GM12872 (cell line): ENCODE measurements around the gene RASGRF1.

Experiments used
- TF ChIP-seq, protein P1 (sequence below): IDR thresholded peaks from 3 replicates; pipeline ENCODE4 v1.5.1; 2011; ENCODE audit warnings: low read depth, mild to moderate bottlenecking, low read length, moderate library complexity; ENCODE audit not compliant: insufficient read depth

RASGRF1 gene

DNA sequence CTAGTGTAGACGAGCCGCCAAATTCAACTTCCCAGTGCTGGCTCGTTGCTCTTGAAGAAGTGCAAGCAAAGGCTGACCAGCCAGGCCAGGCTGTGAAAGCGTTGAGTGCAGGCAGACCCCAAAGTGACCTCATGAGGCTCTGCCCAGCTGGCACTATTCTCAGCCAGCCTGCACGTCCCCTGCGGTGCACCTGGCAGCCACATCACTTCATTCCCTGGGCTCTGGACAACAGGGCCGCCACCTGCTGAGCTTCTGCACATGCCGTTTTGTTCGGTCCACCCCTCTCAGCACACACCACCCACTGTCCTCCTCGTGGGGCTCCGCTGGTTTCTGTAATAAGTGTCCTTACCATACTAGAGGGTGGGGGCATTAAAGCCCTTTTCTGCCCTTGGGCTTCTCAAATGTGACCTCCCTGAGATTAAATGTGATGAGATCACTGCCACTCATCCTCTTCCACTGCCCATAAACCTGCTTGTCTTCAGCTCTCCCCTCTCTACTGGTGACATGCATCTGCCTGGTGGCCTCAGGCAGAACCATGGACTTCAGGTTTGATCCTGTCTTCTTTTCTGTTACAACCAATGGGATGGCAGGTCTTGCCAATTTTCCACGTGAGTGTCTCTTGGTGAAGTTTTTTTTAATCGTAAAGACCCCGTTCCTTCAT lies 6.1 kb downstream of the RASGRF1 start:
- TF ChIP-seq, protein P1, sequence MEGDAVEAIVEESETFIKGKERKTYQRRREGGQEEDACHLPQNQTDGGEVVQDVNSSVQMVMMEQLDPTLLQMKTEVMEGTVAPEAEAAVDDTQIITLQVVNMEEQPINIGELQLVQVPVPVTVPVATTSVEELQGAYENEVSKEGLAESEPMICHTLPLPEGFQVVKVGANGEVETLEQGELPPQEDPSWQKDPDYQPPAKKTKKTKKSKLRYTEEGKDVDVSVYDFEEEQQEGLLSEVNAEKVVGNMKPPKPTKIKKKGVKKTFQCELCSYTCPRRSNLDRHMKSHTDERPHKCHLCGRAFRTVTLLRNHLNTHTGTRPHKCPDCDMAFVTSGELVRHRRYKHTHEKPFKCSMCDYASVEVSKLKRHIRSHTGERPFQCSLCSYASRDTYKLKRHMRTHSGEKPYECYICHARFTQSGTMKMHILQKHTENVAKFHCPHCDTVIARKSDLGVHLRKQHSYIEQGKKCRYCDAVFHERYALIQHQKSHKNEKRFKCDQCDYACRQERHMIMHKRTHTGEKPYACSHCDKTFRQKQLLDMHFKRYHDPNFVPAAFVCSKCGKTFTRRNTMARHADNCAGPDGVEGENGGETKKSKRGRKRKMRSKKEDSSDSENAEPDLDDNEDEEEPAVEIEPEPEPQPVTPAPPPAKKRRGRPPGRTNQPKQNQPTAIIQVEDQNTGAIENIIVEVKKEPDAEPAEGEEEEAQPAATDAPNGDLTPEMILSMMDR, result no peak

- TF ChIP-seq, protein P1, result no peak
Observed at GRCh38 chr15:79083154-79083553, 7.4 kb downstream of the RASGRF1 start.

DNA sequence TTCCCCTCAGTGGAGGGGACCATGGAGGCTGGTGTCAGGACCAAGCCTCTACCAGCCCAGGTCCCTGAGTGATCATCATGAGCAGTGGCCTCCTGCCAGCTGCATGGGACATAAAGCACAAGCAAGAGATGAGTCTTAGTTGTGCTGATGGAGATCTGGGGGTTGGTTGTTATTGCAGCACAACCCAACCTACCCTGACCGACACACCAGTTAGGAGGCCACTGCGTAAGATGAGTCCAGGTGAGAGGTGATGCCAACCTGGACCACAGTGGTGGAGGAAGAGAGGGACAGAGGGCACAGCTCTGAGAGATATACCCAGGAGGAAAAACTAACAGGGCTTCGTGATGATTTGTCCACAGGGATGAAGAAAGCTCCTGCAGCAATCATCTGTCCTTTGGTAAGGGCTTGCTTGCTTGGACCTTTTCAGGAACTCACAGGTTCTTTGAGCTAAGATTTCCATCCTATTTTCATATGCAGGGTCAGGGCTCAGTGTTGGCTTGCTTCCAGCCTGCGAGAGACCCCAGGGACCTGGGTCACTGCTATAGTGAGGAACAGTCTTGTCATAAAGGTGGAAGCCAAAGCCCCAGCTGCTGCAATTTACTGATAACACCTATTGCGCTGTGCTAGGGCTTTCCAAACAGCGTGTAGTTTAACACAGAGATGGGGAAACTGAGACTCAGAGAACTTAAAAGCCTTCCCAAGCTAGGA lies 8.1 kb downstream of the RASGRF1 start:
- TF ChIP-seq, protein P1, result no peak

GRCh38 chr15:79078763-79079410 lies 11.7 kb downstream of the RASGRF1 start:
- TF ChIP-seq, protein P1, result no peak

DNA sequence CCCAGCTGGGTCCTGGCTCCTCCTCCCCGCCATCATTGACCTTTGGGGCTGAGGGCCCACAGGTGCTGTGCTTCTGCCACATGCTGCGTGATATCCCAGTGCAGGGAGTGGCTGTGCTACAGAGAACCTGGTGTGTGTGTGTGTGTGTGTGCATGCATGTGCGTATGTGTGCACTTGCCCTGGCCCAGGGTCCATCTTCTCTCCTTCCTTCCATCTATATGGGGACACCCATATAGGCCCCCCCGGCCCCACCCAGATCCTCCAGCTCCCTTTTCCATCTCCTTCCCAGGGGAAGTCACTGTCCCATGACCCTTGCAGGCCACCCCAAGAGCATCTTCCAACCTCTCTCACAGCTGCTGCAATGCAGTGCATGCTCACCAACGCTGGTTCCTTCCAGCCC lies 12.6 kb downstream of the RASGRF1 start:
- TF ChIP-seq, protein P1, result no peak

DNA sequence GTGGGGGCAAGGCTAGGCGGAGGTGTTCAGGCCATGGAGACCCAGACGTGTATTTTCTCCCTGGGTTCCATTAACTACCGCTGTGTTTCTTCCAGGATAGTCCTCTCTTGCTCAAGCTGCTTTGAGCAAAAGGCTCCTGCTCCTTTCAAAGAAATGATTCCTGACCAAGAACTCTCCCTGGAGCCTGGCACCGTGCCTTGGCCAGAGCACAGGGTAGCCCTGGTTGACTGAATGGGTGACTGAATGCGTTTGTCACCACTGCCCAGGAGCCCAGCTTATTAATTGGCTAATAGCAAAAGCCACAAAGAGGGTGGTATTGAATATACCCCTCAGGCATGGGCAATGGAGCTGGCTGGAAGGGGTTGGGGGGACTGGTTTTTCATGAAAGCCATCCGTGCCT lies 13.9 kb downstream of the RASGRF1 start:
- TF ChIP-seq, protein P1, result no peak

- TF ChIP-seq, protein P1, result no peak
Observed at GRCh38 chr15:79075256-79075655, 15.3 kb downstream of the RASGRF1 start.
